ENCODE results near the gene BEX2.
"Not testable (repeated sequence)": the region's sequence is repeated elsewhere in the genome, so short reads cannot be mapped to it uniquely, and the experiment has no call there.

The BEX2 gene

GRCh38 chrX:103310555-103311398, at the start of gene BEX2:
Gene BEX2 (minus strand): TSS chrX:103310990. CDS start chrX:103309976, 1,014 bp downstream.
- ChIA-PET CTCF (interaction anchor here (0.6 kb wide), 1 partner anchor 32 kb away, joined by 3 read pairs; no protein-coding TSS in a partner anchor), POLR2A (interaction anchor here (1.3 to 2.1 kb wide), 3 partner anchors 45 to 66 kb away, joined by 3 to 12 read pairs (median 7); partner anchors contain the start of genes BEX3, TCEAL8 and TCEAL9)
- peak; percentile 90 for DNase-seq (ENCODE audit: extremely low spot score)
- TF ChIP-seq NFRKB (IDR thresholded peaks at IDR 0.05) = no peak
- peak; percentile 17; the same call in 1 of the 2 replicates for TF ChIP-seq L3MBTL2 (conservative IDR thresholded peaks at IDR 0.05)
- 0 out of 2 replicates have a peak, but pooled peaks have one; percentile 13 for TF ChIP-seq PKNOX1 (IDR thresholded peaks at IDR 0.05)
- TF ChIP-seq HDGF (IDR thresholded peaks at IDR 0.05; ENCODE audit: borderline replicate concordance) = no peak
- TF ChIP-seq FOXM1 (IDR thresholded peaks at IDR 0.05; ENCODE audit: borderline replicate concordance) = no peak

- TF ChIP-seq SUZ12 (IDR thresholded peaks at IDR 0.05) = no peak
- TF ChIP-seq NFRKB (IDR thresholded peaks at IDR 0.05) = no peak
- no peak for TF ChIP-seq ELF4 (IDR thresholded peaks at IDR 0.05)
- no peak for TF ChIP-seq TARDBP (IDR thresholded peaks at IDR 0.05)
- no peak for TF ChIP-seq L3MBTL2 (conservative IDR thresholded peaks at IDR 0.05)
- no peak for TF ChIP-seq ARNT (IDR thresholded peaks at IDR 0.05)
- TF ChIP-seq SP1 (IDR thresholded peaks at IDR 0.05) = no peak
- TF ChIP-seq FOXA1 (IDR thresholded peaks at IDR 0.05) = no peak
- no peak for TF ChIP-seq PKNOX1 (IDR thresholded peaks at IDR 0.05)
- TF ChIP-seq BHLHE40 (IDR thresholded peaks at IDR 0.05; ENCODE audit: borderline replicate concordance) = no peak
- TF ChIP-seq ZNF384 (IDR thresholded peaks at IDR 0.05) = no peak
- TF ChIP-seq FOXM1 (IDR thresholded peaks at IDR 0.05; ENCODE audit: borderline replicate concordance) = no peak
- no peak for TF ChIP-seq CTBP1 (IDR thresholded peaks at IDR 0.05; ENCODE audit: borderline replicate concordance)
- TF ChIP-seq LEF1 (IDR thresholded peaks at IDR 0.05; ENCODE audit: borderline replicate concordance) = no peak
- no peak for TF ChIP-seq FOXK2 (IDR thresholded peaks at IDR 0.05)
- TF ChIP-seq HDGF (IDR thresholded peaks at IDR 0.05; ENCODE audit: borderline replicate concordance) = no peak
- DNase-seq (ENCODE audit: extremely low spot score) = no peak
- POLR2A ChIA-PET = interaction anchor here (3.0 kb wide), 1 partner anchor 17 kb away, joined by 19 read pairs; the partner anchor contains the start of gene BEX3
- CTCF ChIA-PET = no interaction called here
These were observed 49.3 kb upstream of the BEX2 start for GRCh38 chrX:103360092-103360491.

GRCh38 chrX:103359605-103360004, 48.8 kb upstream of the BEX2 start:
- POLR2A ChIA-PET = interaction anchor here (3.0 kb wide), 1 partner anchor 17 kb away, joined by 19 read pairs; the partner anchor contains the start of gene BEX3
- not testable (repeated sequence) for DNase-seq (ENCODE audit: extremely low spot score)
- CTCF ChIA-PET = interaction anchor here (0.7 kb wide), 1 partner anchor 8 kb away, joined by 8 read pairs; no protein-coding TSS in a partner anchor

- ChIA-PET POLR2A (interaction anchor here (1.7 to 3.5 kb wide), 3 partner anchors 10 to 103 kb away, joined by 4 to 55 read pairs (median 16); partner anchors contain the start of genes BEX3 and TCEAL8), CTCF (interaction anchor here (1.5 kb wide), 1 partner anchor 147 kb away, joined by 3 read pairs; no protein-coding TSS in a partner anchor)
- TF ChIP-seq ARNT (IDR thresholded peaks at IDR 0.05) (no peak), LEF1 (IDR thresholded peaks at IDR 0.05; ENCODE audit: borderline replicate concordance) (no peak), NFRKB (IDR thresholded peaks at IDR 0.05) (no peak), SUZ12 (IDR thresholded peaks at IDR 0.05) (no peak), L3MBTL2 (conservative IDR thresholded peaks at IDR 0.05) (no peak), BHLHE40 (IDR thresholded peaks at IDR 0.05; ENCODE audit: borderline replicate concordance) (no peak)
- no peak for DNase-seq (ENCODE audit: extremely low spot score)
These were observed 47.1 kb upstream of the BEX2 start for GRCh38 chrX:103357871-103358270.

GRCh38 chrX:103356858-103357257, 46.1 kb upstream of the BEX2 start:
- DNase-seq (ENCODE audit: extremely low spot score) = no peak
- POLR2A ChIA-PET = interaction anchor here (0.9 to 3.5 kb wide), 15 partner anchors 8 to 107 kb away, joined by 3 to 55 read pairs (median 8); partner anchors contain the start of genes BEX2, BEX3, TCEAL7 and TCEAL8
- TF ChIP-seq PKNOX1 (IDR thresholded peaks at IDR 0.05) = no peak
- TF ChIP-seq SUZ12 (IDR thresholded peaks at IDR 0.05) = no peak
- no peak for TF ChIP-seq LEF1 (IDR thresholded peaks at IDR 0.05; ENCODE audit: borderline replicate concordance)
- TF ChIP-seq HDGF (IDR thresholded peaks at IDR 0.05; ENCODE audit: borderline replicate concordance) = no peak
- TF ChIP-seq BHLHE40 (IDR thresholded peaks at IDR 0.05; ENCODE audit: borderline replicate concordance) = no peak
- no peak for TF ChIP-seq NFRKB (IDR thresholded peaks at IDR 0.05)
- no peak for TF ChIP-seq L3MBTL2 (conservative IDR thresholded peaks at IDR 0.05)
- TF ChIP-seq ARNT (IDR thresholded peaks at IDR 0.05) = no peak
- TF ChIP-seq FOXM1 (IDR thresholded peaks at IDR 0.05; ENCODE audit: borderline replicate concordance) = no peak
- no peak for TF ChIP-seq CTBP1 (IDR thresholded peaks at IDR 0.05; ENCODE audit: borderline replicate concordance)
- no peak for TF ChIP-seq FOXA1 (IDR thresholded peaks at IDR 0.05)
- no peak for TF ChIP-seq FOXK2 (IDR thresholded peaks at IDR 0.05)
- CTCF ChIA-PET = interaction anchor here (0.6 to 1.5 kb wide), 2 partner anchors 145 to 146 kb away, joined by 3 read pairs; no protein-coding TSS in a partner anchor

Measured in HEK293T (cell line).